Uterus (tissue), 4 donors: ENCODE measurements around the gene NEUROG2. TPM values are rescaled to one million over a fixed set of nuclear protein-coding genes. Genes with fewer than 3 reads are reported as not detected.
"Not testable (repeated sequence)": the region's sequence is repeated elsewhere in the genome, so short reads cannot be mapped to it uniquely, and the experiment has no call there.

ENCODE experiments used
- DNase-seq, 2 donors: peaks; one replicate each; pipeline ENCODE4 v3.0.0-alpha.2; 2019 to 2020
- H3K27ac ChIP-seq, 2 donors: fragments of 200-600 bp; sonication (generic); 1 replicate in 1 of 2; 2 replicates in 1 of 2; pipeline ENCODE4 v1.5.1; 2016 to 2018
- H3K27me3 ChIP-seq, 2 donors: fragments of 200-600 bp; sonication (generic); one replicate each; pipeline ENCODE4 v1.5.1; 2018 to 2019; ENCODE audit warnings: control low read depth in 1 of 2
- H3K36me3 ChIP-seq, 2 donors: fragments of 200-600 bp; sonication (generic); one replicate each; pipeline ENCODE4 v1.5.1; 2019; ENCODE audit warnings: control low read depth in 1 of 2
- H3K4me1 ChIP-seq, 2 donors: fragments of 200-600 bp; sonication (generic); one replicate each; pipeline ENCODE4 v1.5.1; 2018 to 2019; ENCODE audit warnings: control low read depth in 1 of 2
- H3K4me3 ChIP-seq, 2 donors: fragments of 200-600 bp; sonication (generic); 1 replicate in 1 of 2; 2 replicates in 1 of 2; pipeline ENCODE4 v1.5.1; 2018 to 2019; ENCODE audit warnings: mild to moderate bottlenecking in 1 of 2
- H3K9me3 ChIP-seq, 2 donors: fragments of 200-600 bp; sonication (generic); one replicate each; pipeline ENCODE4 v1.5.1; 2019; ENCODE audit warnings: control low read depth in 1 of 2
- CTCF ChIP-seq, 4 experiments: fragments of 200-600 bp in 2 of 4; fragments of 450-650 bp in 2 of 4; sonication (generic) in 2 of 4; IDR thresholded peaks; one replicate each; pipeline ENCODE4 v1.5.1; 2016 to 2019; ENCODE audit warnings: antibody characterized with exemption in 4 of 4, mild to moderate bottlenecking in 2 of 4, moderate library complexity in 1 of 4
- POLR2A ChIP-seq, 2 donors: fragments of 450-650 bp; IDR thresholded peaks; one replicate each; pipeline ENCODE4 v1.6.1; 2016; ENCODE audit warnings: antibody characterized with exemption in 2 of 2, mild to moderate bottlenecking in 1 of 2, moderate library complexity in 1 of 2
- intact Hi-C: fragments of 100-400 bp; cut with DNase I; formaldehyde crosslinking; loops from one replicate; pipeline ENCODE4 v1.15.1; 2023; ENCODE audit warnings: low total_unique reads
- total RNA-seq, 4 donors: library from RNA; depleted of rRNA in 3 of 4; stranded (reverse); fragments of >200 nt in 3 of 4; gene quantifications; one replicate each; pipeline versions ENCODE4 v1.1.0 to v1.2.4, GENCODE V29; 2014 to 2023
- donor health status: DM: yes; HTN: yes; CAD: no.

The NEUROG2 gene
- total RNA-seq, 4 donors from 2014 or later, result not detected

GRCh38 chr4:112526061-112526460 lies 10.1 kb upstream of the NEUROG2 start:
- no peak for DNase-seq
- H3K9me3 ChIP-seq, result no peaks in the 10 kb centered on the region
- H3K27ac ChIP-seq, result no peak overlapping the region
- no peak for TF ChIP-seq POLR2A (IDR thresholded peaks at IDR 0.05)
- TF ChIP-seq CTCF (IDR thresholded peaks at IDR 0.05), result no peak
- peaks cover 10 to 39% of the 10 kb centered on the region in 2 donors for H3K27me3 ChIP-seq
- intact Hi-C loops, result no loop called here
- no peaks in the 10 kb centered on the region for H3K4me1 ChIP-seq
- no peaks in the 10 kb centered on the region for H3K36me3 ChIP-seq
- H3K4me3 ChIP-seq, result no peak overlapping the region

GRCh38 chr4:112523764-112524505 lies 8.0 kb upstream of the NEUROG2 start:
- Histone ChIP-seq H3K4me1 (no peaks in the 10 kb centered on the region), H3K36me3 (no peaks in the 10 kb centered on the region), H3K27me3 (peaks cover 10 to 61% of the 10 kb centered on the region in 2 donors), H3K4me3 (peak overlapping the region in 1 of 2 donors; percentile 21), H3K9me3 (no peaks in the 10 kb centered on the region), H3K27ac (no peak overlapping the region)
- intact Hi-C loops, result no loop called here
- no peak for DNase-seq
- TF ChIP-seq POLR2A (IDR thresholded peaks at IDR 0.05) (no peak), CTCF (IDR thresholded peaks at IDR 0.05) (peak; percentile 12 to 34 (median 26))

GRCh38 chr4:112523008-112523721 lies 7.2 kb upstream of the NEUROG2 start:
- no peak for TF ChIP-seq CTCF (IDR thresholded peaks at IDR 0.05)
- no peak for TF ChIP-seq POLR2A (IDR thresholded peaks at IDR 0.05)
- peaks cover 10 to 68% of the 10 kb centered on the region in 2 donors for H3K27me3 ChIP-seq

GRCh38 chr4:112522431-112522830 lies 6.5 kb upstream of the NEUROG2 start:
- DNase-seq, intact Hi-C loops, H3K4me3 ChIP-seq, H3K4me1 ChIP-seq, H3K9me3 ChIP-seq, H3K27ac ChIP-seq, H3K36me3 ChIP-seq: not testable (repeated sequence)
- peaks cover 10 to 76% of the 10 kb centered on the region in 2 donors for H3K27me3 ChIP-seq

More at GRCh38 chr4:112523008-112523721, 7.2 kb upstream of the NEUROG2 start:
- no peak for DNase-seq
- peak overlapping the region in 1 of 2 donors; percentile 21 for H3K4me3 ChIP-seq
- no peaks in the 10 kb centered on the region for H3K4me1 ChIP-seq
- H3K27ac ChIP-seq, result no peak overlapping the region
- H3K9me3 ChIP-seq, result no peaks in the 10 kb centered on the region
- H3K36me3 ChIP-seq, result no peaks in the 10 kb centered on the region
- intact Hi-C loops, result no loop called here

- no peaks in the 10 kb centered on the region for H3K9me3 ChIP-seq
- peaks cover 0 to 5% of the 10 kb centered on the region in 2 donors for H3K4me1 ChIP-seq
- no peak for DNase-seq
- intact Hi-C loops, result no loop called here
- TF ChIP-seq CTCF (IDR thresholded peaks at IDR 0.05) (no peak), POLR2A (IDR thresholded peaks at IDR 0.05) (no peak)
- H3K27ac ChIP-seq, result no peak overlapping the region
- H3K36me3 ChIP-seq, result no peaks in the 10 kb centered on the region
- H3K4me3 ChIP-seq, result no peak overlapping the region
- H3K27me3 ChIP-seq, result peaks cover 10 to 83% of the 10 kb centered on the region in 2 donors
Observed at GRCh38 chr4:112521123-112522023, 5.4 kb upstream of the NEUROG2 start.
